ENCODE results near the gene RANBP1. TPM values are rescaled to one million over a fixed set of nuclear protein-coding genes. Genes with fewer than 3 reads are reported as not detected.
"Not testable (repeated sequence)": the region's sequence is repeated elsewhere in the genome, so short reads cannot be mapped to it uniquely, and the experiment has no call there.

The RANBP1 gene
- total and polyA plus RNA-seq, 5 donors from 2014 or later, result 67.2 to 93.9 (median 87.9) TPM

- Mint-ChIP-seq H3K27ac (no peak overlapping the region), H3K4me3 (no peak overlapping the region), H3K4me1 (peaks cover 0 to 3% (median 0%) of the 10 kb centered on the region in 4 donors), H3K27me3 (peaks cover 9% of the 10 kb centered on the region), H3K9me3 (no peaks in the 10 kb centered on the region), H3K36me3 (no peaks in the 10 kb centered on the region)
- DNase-seq (no peak), ATAC-seq (ENCODE audit: low read depth in 2 of 2) (no peak)
- no peaks in the 10 kb centered on the region for H3K36me3 ChIP-seq (ENCODE audit: control insufficient read depth, insufficient read depth, low read length)
- H3K4me1 ChIP-seq (ENCODE audit: control insufficient read depth, insufficient read depth, low read length, poor library complexity, severe bottlenecking), result peaks cover 3% of the 10 kb centered on the region
- no peaks in the 10 kb centered on the region for H3K9me3 ChIP-seq (ENCODE audit: control insufficient read depth in 2 of 2, low read length in 2 of 2)
- no peak overlapping the region for H3K4me3 ChIP-seq (ENCODE audit: low read depth, low read length)
- no peaks in the 10 kb centered on the region for H3K27me3 ChIP-seq (ENCODE audit: control insufficient read depth, insufficient read depth, low read length)
- no peak overlapping the region for H3K27ac ChIP-seq (ENCODE audit: insufficient read depth, low read length, poor library complexity, severe bottlenecking)
These were observed 43.2 kb downstream of the RANBP1 start for GRCh38 chr22:20159076-20159475.

- not testable (repeated sequence) for H3K4me1 ChIP-seq (ENCODE audit: control insufficient read depth, insufficient read depth, low read length, poor library complexity, severe bottlenecking); H3K9me3 ChIP-seq (ENCODE audit: control insufficient read depth in 2 of 2, low read length in 2 of 2); H3K4me1 Mint-ChIP-seq; H3K9me3 Mint-ChIP-seq; H3K27me3 ChIP-seq (ENCODE audit: control insufficient read depth, insufficient read depth, low read length); DNase-seq; H3K36me3 Mint-ChIP-seq; H3K27ac ChIP-seq (ENCODE audit: insufficient read depth, low read length, poor library complexity, severe bottlenecking); H3K36me3 ChIP-seq (ENCODE audit: control insufficient read depth, insufficient read depth, low read length); H3K27me3 Mint-ChIP-seq; H3K4me3 ChIP-seq (ENCODE audit: low read depth, low read length); ATAC-seq (ENCODE audit: low read depth in 2 of 2)
- peak overlapping the region in 1 of 4 donors; percentile 75 for H3K4me3 Mint-ChIP-seq
- H3K27ac Mint-ChIP-seq, result peak overlapping the region in 1 of 3 donors; percentile 56
These were observed 43.6 kb downstream of the RANBP1 start for GRCh38 chr22:20159531-20159930.

GRCh38 chr22:20160041-20160440 is 44.1 kb downstream of the RANBP1 start:
- H3K9me3 ChIP-seq (ENCODE audit: control insufficient read depth in 2 of 2, low read length in 2 of 2), result no peaks in the 10 kb centered on the region
- no peak overlapping the region for H3K27ac ChIP-seq (ENCODE audit: insufficient read depth, low read length, poor library complexity, severe bottlenecking)
- Mint-ChIP-seq H3K4me3 (no peak overlapping the region), H3K36me3 (no peaks in the 10 kb centered on the region), H3K27ac (no peak overlapping the region), H3K4me1 (peaks cover 0 to 3% (median 0%) of the 10 kb centered on the region in 4 donors), H3K9me3 (no peaks in the 10 kb centered on the region), H3K27me3 (peaks cover 9% of the 10 kb centered on the region)
- ATAC-seq (ENCODE audit: low read depth in 2 of 2) (no peak), DNase-seq (no peak)
- H3K27me3 ChIP-seq (ENCODE audit: control insufficient read depth, insufficient read depth, low read length), result no peaks in the 10 kb centered on the region
- peaks cover 3% of the 10 kb centered on the region for H3K4me1 ChIP-seq (ENCODE audit: control insufficient read depth, insufficient read depth, low read length, poor library complexity, severe bottlenecking)
- H3K36me3 ChIP-seq (ENCODE audit: control insufficient read depth, insufficient read depth, low read length), result no peaks in the 10 kb centered on the region
- H3K4me3 ChIP-seq (ENCODE audit: low read depth, low read length), result no peak overlapping the region

DNA sequence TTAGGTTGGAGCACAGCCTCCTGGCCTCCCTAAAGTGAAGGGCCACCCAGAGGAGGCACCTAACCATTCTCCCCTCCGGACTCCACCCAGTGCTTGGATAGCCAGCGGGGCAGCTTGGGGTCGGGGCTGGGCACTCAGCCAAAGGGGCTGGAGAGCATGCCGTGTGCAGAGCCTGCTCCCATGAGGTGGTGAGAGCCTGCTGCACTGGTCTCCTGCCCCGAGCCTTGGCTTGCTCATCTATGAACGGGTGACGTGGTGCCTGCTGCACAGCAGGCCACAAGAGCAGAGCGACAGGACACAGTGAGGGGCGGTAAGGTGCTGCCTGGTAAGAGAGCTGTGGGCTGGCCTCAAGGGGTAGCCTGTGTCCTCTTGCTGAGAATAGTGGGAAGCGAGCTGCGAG is 49.0 kb downstream of the RANBP1 start:
- Histone ChIP-seq H3K36me3 (ENCODE audit: control insufficient read depth, insufficient read depth, low read length) (no peaks in the 10 kb centered on the region), H3K9me3 (ENCODE audit: control insufficient read depth in 2 of 2, low read length in 2 of 2) (no peaks in the 10 kb centered on the region), H3K4me1 (ENCODE audit: control insufficient read depth, insufficient read depth, low read length, poor library complexity, severe bottlenecking) (no peaks in the 10 kb centered on the region), H3K4me3 (ENCODE audit: low read depth, low read length) (no peak overlapping the region), H3K27ac (ENCODE audit: insufficient read depth, low read length, poor library complexity, severe bottlenecking) (no peak overlapping the region), H3K27me3 (ENCODE audit: control insufficient read depth, insufficient read depth, low read length) (no peaks in the 10 kb centered on the region)
- no peak for ATAC-seq (ENCODE audit: low read depth in 2 of 2)
- H3K9me3 Mint-ChIP-seq, result no peaks in the 10 kb centered on the region
- no peaks in the 10 kb centered on the region for H3K36me3 Mint-ChIP-seq
- no peak for DNase-seq
- no peak overlapping the region for H3K4me3 Mint-ChIP-seq
- H3K27ac Mint-ChIP-seq, result no peak overlapping the region
- H3K4me1 Mint-ChIP-seq, result no peaks in the 10 kb centered on the region
- peaks cover 5% of the 10 kb centered on the region for H3K27me3 Mint-ChIP-seq

DNA sequence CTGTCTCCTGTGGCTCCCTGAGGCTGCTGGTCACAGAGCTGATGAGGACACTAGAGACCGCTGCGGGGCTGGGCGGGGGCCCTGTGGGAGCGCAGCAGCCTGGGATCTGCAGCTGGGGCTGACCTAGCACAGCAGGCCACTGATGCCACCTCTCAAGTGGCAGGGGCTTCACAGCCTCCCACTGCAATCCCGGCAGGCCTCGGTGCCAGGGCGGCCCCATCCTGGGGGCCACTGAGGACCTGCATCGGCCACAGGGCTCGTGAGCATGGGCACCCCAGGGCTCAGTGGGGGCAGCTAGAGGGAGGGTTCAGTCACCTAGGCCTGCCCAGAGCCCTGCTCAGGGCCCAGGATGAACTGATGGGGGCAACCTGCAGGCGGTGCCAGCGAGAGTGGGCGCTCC is 49.5 kb downstream of the RANBP1 start:
- no peaks in the 10 kb centered on the region for H3K27me3 Mint-ChIP-seq
- DNase-seq (no peak), ATAC-seq (ENCODE audit: low read depth in 2 of 2) (no peak)
- no peak overlapping the region for H3K4me3 Mint-ChIP-seq
- Histone ChIP-seq H3K4me1 (ENCODE audit: control insufficient read depth, insufficient read depth, low read length, poor library complexity, severe bottlenecking) (no peaks in the 10 kb centered on the region), H3K36me3 (ENCODE audit: control insufficient read depth, insufficient read depth, low read length) (no peaks in the 10 kb centered on the region), H3K9me3 (ENCODE audit: control insufficient read depth in 2 of 2, low read length in 2 of 2) (no peaks in the 10 kb centered on the region), H3K27ac (ENCODE audit: insufficient read depth, low read length, poor library complexity, severe bottlenecking) (no peak overlapping the region), H3K27me3 (ENCODE audit: control insufficient read depth, insufficient read depth, low read length) (no peaks in the 10 kb centered on the region), H3K4me3 (ENCODE audit: low read depth, low read length) (no peak overlapping the region)
- no peaks in the 10 kb centered on the region for H3K36me3 Mint-ChIP-seq
- no peaks in the 10 kb centered on the region for H3K4me1 Mint-ChIP-seq
- H3K27ac Mint-ChIP-seq, result no peak overlapping the region
- peaks cover 0 to 1% (median 0%) of the 10 kb centered on the region in 7 donors for H3K9me3 Mint-ChIP-seq

- H3K4me3 ChIP-seq (ENCODE audit: low read depth, low read length), result no peak overlapping the region
- H3K4me1 ChIP-seq (ENCODE audit: control insufficient read depth, insufficient read depth, low read length, poor library complexity, severe bottlenecking), result no peaks in the 10 kb centered on the region
- DNase-seq (no peak), ATAC-seq (ENCODE audit: low read depth in 2 of 2) (no peak)
- Mint-ChIP-seq H3K4me3 (no peak overlapping the region), H3K27me3 (no peaks in the 10 kb centered on the region), H3K36me3 (no peaks in the 10 kb centered on the region), H3K27ac (no peak overlapping the region), H3K9me3 (peaks cover 0 to 2% (median 0%) of the 10 kb centered on the region in 7 donors), H3K4me1 (no peaks in the 10 kb centered on the region)
- H3K9me3 ChIP-seq (ENCODE audit: control insufficient read depth in 2 of 2, low read length in 2 of 2), result no peaks in the 10 kb centered on the region
- H3K27me3 ChIP-seq (ENCODE audit: control insufficient read depth, insufficient read depth, low read length), result no peaks in the 10 kb centered on the region
- H3K36me3 ChIP-seq (ENCODE audit: control insufficient read depth, insufficient read depth, low read length), result no peaks in the 10 kb centered on the region
- H3K27ac ChIP-seq (ENCODE audit: insufficient read depth, low read length, poor library complexity, severe bottlenecking), result no peak overlapping the region
These were observed 50.0 kb downstream of the RANBP1 start for GRCh38 chr22:20165913-20166312.

DNA sequence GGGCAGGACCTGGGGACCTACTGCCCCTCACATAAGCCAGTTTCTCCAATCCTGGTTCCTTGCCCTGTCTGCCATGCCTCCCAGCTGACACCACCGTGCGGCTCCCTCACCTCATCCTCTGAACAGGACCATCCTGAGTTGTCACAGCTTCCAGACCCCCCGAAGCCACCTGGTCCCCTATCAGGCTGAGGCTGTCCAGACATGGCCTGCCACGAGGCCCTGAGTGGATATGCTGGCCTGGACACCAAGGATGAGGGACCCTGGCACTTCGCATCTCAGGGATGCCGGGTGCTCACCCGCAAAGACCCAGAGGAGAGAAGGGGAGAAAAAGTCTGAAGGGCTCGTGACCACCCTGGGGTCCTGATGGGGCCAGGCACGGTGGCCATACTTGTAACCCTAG is 50.8 kb downstream of the RANBP1 start:
- DNase-seq (no peak), ATAC-seq (ENCODE audit: low read depth in 2 of 2) (no peak)
- H3K27me3 ChIP-seq (ENCODE audit: control insufficient read depth, insufficient read depth, low read length), result no peaks in the 10 kb centered on the region
- Mint-ChIP-seq H3K27ac (no peak overlapping the region), H3K4me3 (no peak overlapping the region), H3K9me3 (peaks cover 0 to 2% (median 0%) of the 10 kb centered on the region in 7 donors), H3K27me3 (no peaks in the 10 kb centered on the region), H3K4me1 (no peaks in the 10 kb centered on the region), H3K36me3 (no peaks in the 10 kb centered on the region)
- H3K4me3 ChIP-seq (ENCODE audit: low read depth, low read length), result no peak overlapping the region
- no peaks in the 10 kb centered on the region for H3K4me1 ChIP-seq (ENCODE audit: control insufficient read depth, insufficient read depth, low read length, poor library complexity, severe bottlenecking)
- no peaks in the 10 kb centered on the region for H3K9me3 ChIP-seq (ENCODE audit: control insufficient read depth in 2 of 2, low read length in 2 of 2)
- no peak overlapping the region for H3K27ac ChIP-seq (ENCODE audit: insufficient read depth, low read length, poor library complexity, severe bottlenecking)
- H3K36me3 ChIP-seq (ENCODE audit: control insufficient read depth, insufficient read depth, low read length), result no peaks in the 10 kb centered on the region

DNA sequence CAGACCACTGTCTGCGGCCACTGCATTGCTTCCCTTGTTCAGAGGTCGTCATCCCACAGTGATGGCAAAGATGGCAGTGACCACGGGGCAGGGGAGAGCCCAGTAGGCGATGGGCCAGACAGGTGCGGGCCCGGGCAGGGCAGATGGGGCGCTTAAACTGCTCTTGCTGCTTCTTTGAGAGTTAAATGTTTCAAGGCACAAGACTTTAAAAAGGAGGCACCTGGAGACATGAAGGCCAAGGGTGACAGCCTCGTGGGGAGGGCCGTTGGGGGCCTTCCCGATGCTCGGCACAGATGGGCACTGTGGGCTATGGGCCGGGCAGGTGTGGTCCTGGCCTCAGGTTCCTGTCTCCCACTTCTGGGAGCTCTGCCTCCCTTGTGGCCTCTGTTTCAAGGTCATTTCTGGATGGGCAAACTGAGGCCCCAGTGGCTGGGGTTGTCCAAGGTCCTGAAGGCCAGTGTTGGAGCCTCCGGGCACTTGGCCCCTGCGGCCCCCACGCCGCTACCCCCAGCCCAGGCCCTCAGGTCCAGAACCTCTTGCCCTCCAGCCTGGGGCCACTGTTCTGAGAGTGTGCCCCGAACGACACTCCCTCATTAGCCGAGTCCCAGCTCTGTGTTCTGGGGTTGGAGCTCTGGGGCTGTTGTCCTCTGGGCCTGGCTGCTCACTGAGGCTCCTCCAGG is 51.9 kb downstream of the RANBP1 start:
- no peaks in the 10 kb centered on the region for H3K27me3 ChIP-seq (ENCODE audit: control insufficient read depth, insufficient read depth, low read length)
- H3K36me3 Mint-ChIP-seq, result no peaks in the 10 kb centered on the region
- peaks cover 0 to 2% (median 0%) of the 10 kb centered on the region in 7 donors for H3K9me3 Mint-ChIP-seq
- H3K4me3 Mint-ChIP-seq, result no peak overlapping the region
- H3K27me3 Mint-ChIP-seq, result no peaks in the 10 kb centered on the region
- no peaks in the 10 kb centered on the region for H3K4me1 Mint-ChIP-seq
- DNase-seq (no peak), ATAC-seq (ENCODE audit: low read depth in 2 of 2) (no peak)
- no peak overlapping the region for H3K4me3 ChIP-seq (ENCODE audit: low read depth, low read length)
- no peak overlapping the region for H3K27ac ChIP-seq (ENCODE audit: insufficient read depth, low read length, poor library complexity, severe bottlenecking)
- no peaks in the 10 kb centered on the region for H3K36me3 ChIP-seq (ENCODE audit: control insufficient read depth, insufficient read depth, low read length)
- no peaks in the 10 kb centered on the region for H3K9me3 ChIP-seq (ENCODE audit: control insufficient read depth in 2 of 2, low read length in 2 of 2)
- H3K27ac Mint-ChIP-seq, result no peak overlapping the region
- H3K4me1 ChIP-seq (ENCODE audit: control insufficient read depth, insufficient read depth, low read length, poor library complexity, severe bottlenecking), result no peaks in the 10 kb centered on the region

Data from CD4-positive, CD25-positive, alpha-beta regulatory T cell (primary cell).